Kasumi-1 (cell line): Measurements from ENCODE around the gene MAPRE2.
A peak's percentile ranks its signal among the peaks of the same experiment; 100 is the strongest.
"Not testable (repeated sequence)": the region's sequence is repeated elsewhere in the genome, so short reads cannot be mapped to it uniquely, and the experiment has no call there.

ENCODE experiments used
- DNase-seq, 2 experiments: peaks; one replicate each; lab custom pipeline; 2025; lab: John Stamatoyannopoulos, UW

MAPRE2 gene

DNA sequence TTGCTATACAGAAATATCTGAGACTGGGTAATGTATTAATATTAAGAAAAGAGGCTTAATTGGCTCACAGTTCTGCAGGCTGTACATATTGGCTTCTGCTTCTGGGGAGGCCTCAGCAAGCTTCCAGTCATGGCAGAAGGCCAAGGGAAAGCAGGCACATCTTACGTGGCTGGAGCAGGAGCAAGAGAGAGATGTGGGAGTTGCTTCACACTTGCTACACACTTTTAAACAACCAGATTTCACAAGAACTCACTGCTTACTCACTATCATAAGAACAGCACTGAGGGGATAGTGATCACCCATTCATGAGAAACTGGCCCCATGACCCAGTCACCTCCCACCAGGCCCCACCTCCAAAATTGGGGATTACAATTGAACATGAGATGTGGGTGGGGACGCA, 50.6 kb downstream of the MAPRE2 start:
- DNase-seq: no peak

GRCh38 chr18:35095983-35096676, 54.9 kb downstream of the MAPRE2 start:
- no peak for DNase-seq

DNA sequence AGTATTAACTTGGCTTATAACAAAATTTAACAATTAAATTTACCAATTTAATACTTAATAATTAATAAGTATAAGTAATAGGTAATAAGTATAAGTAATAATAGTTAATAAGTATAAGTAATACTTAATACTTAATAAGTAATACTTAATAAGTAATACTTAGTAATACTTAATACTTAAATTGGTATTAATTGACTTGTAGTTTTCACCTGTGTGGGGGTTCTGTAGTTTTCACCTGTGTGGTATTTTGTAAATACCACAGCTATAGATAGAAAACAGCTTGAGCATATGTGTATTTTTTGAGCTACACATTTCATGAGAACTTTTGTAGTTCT, 55.4 kb downstream of the MAPRE2 start:
- DNase-seq: no peak

DNA sequence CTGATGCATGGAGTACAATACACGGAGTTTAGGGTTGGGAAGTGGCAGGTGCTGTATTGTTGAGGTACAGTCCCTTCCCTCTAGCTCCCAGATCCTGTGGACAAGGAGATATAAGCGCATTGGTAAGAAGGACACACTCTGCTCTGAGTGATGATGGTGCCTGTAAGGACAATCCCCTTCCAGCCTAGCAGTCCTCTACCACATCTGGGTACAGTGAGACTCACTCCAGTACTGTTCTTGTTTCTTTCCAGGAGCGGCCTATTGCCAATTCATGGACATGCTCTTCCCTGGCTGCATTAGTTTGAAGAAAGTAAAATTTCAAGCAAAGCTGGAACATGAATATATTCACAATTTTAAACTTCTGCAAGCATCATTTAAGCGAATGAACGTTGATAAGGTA, 56.0 kb downstream of the MAPRE2 start:
- DNase-seq: no peak

DNA sequence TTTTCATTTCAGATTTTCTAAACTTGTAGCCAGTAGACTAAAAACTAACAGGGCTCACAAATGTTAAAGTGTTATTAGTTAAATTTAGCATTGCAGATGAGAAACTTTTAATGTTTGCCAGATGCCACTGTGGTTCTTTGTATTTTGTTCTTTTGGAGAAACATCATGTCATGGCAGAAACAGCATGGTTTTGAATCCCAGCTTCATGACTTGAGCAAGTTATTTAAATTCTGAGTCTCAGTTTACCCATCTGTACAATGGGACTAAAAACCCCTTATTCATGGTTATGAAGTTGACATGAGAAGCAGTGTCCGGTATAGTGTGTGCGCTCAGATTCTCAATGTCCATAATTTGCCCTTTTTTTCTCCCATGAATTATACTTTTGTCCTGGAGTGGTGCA, 56.5 kb downstream of the MAPRE2 start:
- DNase-seq: no peak

DNA sequence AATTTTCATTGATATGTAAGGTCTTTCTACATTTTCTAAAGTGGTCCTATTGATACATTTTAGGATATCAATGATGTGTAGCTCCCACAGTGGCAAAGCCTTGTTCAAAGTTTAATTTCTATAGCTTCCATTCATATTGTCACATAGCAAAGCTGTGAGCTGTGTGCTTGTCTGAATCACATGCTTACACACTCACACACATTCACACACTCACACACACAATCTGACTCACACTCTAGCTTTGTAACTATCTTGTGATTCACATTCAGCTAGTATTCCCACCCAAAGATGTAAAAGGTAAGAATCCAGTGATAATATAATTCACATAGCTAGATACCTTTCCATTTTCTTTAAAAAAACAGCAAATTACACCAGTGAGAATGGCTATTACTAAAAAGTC, 58.7 kb downstream of the MAPRE2 start:
- no peak for DNase-seq

- DNase-seq: no peak
Observed at GRCh38 chr18:35104391-35105051, 63.3 kb downstream of the MAPRE2 start.

GRCh38 chr18:35106013-35106844, 65.0 kb downstream of the MAPRE2 start:
- no peak for DNase-seq

DNA sequence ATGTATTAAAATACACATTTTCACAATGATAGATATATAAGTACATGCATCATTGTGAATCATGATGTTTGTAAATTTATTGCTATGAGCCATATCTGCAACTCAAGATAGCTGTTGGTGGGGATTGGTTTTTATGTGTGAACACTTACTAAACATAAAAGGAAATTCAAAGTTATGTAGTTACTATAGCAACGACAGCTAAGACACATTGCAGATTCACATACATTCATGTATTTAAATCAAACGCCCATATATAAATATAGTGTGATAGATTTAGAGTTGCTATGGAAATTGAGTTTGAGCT, 65.6 kb downstream of the MAPRE2 start:
- DNase-seq: no peak

GRCh38 chr18:35107216-35107615, 66.0 kb downstream of the MAPRE2 start:
- DNase-seq: no peak

- DNase-seq: not testable (repeated sequence)
Observed at GRCh38 chr18:35108088-35108487, 66.9 kb downstream of the MAPRE2 start.

- DNase-seq: no peak
Observed at GRCh38 chr18:35110059-35110458, 68.8 kb downstream of the MAPRE2 start.

DNA sequence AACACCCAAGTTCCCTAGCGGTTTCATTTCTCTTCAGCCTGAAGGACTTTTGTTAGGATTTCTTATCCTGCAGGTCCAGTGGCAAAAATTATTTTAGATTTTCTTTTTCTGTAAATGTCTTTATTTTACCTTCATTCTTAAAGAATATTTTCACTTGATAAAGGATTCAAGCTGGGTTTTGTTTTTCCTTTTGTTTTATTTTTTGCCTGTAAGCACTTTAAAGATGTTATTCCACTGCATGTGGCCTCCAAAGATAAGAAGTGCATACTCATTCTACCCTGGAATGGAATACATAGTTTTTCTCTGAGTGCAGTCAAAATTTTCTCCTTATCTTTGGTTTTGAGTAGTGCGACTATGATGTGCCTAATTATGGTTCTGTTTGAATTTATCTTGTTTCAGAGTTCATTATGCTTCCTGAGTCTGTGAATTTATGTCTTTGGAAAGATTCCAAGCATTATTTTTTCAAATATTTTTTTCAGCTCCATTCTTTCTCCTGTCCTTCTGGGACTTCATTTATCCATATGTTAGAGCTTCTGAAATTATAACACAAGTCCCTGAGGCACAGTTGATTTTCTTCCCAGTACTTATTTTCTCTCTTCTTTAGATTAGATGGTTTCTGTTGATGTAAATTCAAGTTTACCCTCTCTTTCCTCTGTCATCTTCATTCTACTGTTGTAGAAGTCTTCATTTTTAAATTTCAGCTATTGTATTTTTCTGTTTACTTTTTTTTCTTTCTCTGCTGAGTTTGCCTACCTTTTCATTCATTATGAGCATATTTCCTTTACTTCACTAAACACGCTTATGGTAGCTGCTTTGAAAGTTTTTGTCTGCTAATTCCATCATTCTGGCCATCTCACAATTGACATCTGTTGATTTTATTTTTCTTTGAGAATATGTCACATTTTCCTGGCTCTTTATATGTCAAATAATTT, 69.6 kb downstream of the MAPRE2 start:
- DNase-seq: no peak

DNA sequence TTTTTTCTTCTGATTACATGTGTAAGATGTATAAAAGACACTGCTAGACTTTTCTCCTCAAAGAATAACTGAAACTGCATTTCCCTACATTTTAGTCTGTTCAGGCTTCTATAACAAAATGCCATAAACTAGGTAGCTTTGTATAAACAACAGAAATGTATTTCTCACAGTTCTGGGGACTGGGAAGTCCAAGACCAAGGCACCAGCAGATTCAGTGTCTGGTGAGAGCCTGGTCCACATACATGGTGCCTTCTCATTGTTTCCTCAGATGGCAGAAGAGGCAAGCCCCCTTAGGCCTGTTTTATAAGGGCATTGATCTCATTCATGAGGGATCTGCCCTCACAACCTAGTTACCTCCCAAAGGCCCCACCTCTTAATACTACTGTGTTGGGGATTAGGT, 71.5 kb downstream of the MAPRE2 start:
- DNase-seq: no peak

GRCh38 chr18:35114305-35114704, 73.1 kb downstream of the MAPRE2 start:
- DNase-seq: peak; percentile 20 to 29

DNA sequence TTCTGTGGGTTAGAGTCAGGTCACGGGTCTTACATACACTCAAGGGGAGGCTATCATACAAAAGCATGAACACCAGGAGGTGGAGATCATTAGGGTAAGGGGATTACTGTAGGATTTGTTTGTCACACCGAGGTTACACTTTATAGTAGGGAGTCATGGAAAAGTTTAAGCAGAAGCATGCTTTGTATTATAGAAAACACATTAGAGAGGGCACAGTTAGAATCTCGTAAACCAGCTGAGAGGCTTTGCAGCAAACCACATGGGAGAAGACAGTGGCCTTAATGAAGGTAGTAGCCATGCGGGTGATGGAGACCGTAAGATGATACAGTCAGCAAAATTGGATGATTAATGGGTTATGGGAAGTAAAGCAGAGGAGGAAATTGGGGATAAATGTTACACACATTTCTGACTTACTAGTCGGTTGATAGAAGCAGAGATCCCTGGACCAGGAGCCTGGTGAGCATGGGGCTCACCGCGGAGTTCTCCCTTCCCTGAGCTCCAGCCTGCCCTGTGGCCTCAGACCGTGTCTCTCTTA, 75.6 kb downstream of the MAPRE2 start:
- no peak for DNase-seq

DNA sequence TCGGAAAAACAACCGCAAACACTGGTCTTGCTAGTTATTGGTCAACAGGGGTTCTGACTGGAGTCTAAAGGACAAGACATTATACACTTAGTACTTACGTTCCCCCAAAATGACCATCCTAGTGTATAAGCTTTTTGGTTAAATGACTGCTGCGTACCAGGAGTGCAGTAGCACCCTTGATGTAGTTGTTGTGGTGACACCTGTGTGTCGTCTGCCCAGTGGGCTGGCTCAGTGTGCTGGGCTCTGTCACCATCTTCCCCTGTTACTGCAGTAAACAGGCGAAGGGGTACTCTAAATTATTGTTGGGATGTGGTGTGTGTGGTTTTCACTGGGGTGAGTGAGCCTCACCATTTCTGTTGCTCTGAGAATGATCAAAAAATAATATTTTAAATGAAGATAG, 76.2 kb downstream of the MAPRE2 start:
- DNase-seq: no peak

GRCh38 chr18:35117951-35118411, 76.8 kb downstream of the MAPRE2 start:
- no peak for DNase-seq

DNA sequence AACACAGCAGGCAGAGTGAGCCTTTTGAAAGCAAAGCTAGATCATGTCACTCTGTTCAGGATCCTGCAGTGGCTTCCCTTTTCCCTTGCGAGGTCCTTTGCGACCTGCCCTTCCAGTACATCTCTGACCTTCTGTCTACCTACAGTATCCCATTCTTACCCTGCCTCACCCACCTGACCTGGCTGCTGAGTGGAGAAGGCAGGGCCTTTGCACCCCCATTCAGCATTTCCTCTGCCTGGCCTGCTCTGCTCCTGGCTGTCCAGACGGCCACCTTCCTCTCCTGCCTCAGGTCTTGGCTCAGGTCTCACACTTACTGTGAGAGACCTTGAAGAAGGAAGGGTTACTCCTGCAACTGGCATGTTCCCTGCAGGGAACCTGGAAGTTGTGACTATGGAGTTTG, 77.4 kb downstream of the MAPRE2 start:
- no peak for DNase-seq

DNA sequence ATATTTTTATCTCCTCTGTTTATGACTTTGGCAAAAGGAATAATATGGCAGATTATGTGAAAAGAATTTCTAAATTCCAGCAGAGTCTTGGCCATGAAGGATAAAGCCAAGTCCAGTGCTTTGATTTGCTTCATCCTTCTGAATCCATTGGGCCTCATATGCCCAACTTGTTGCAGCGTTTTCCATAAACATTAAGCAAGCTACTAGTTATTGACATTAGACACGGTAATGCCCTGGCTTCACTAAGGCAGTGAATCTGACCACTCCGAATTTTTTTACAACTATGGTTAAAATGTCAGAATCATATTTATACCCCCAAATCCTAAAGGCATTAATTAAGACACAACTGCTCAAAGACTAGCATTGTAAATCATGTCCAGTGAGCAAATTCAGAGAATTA, 79.8 kb downstream of the MAPRE2 start:
- DNase-seq: no peak

- no peak for DNase-seq
Observed at GRCh38 chr18:35121531-35121930, 80.3 kb downstream of the MAPRE2 start.
